Caco-2 (cell line): ENCODE measurements around the gene TFB1M. TPM values are rescaled to one million over a fixed set of nuclear protein-coding genes. Genes with fewer than 3 reads are reported as not detected.

Experiments used
- BruUV-seq: library from RNA; stranded (reverse); fragments of 400-500 nt; replicated peaks from 2 replicates; lab custom pipeline; 2021; lab: Mats Ljungman, UMichigan
- CTCF ChIA-PET: fragments of 300-600 bp; sonication (Branson Sonifier 250); formaldehyde crosslinking; loops from one replicate; lab custom pipeline; 2022; ENCODE audit warnings: antibody characterized with exemption; lab: Charles Lee
- POLR2A ChIA-PET: fragments of 300-600 bp; sonication (Branson Sonifier 250); formaldehyde crosslinking; loops from one replicate; lab custom pipeline; 2022; ENCODE audit warnings: antibody characterized with exemption; lab: Charles Lee
- DNase-seq, 2 experiments: peaks; one replicate each; pipeline versions ENCODE4 v3.0.0 to v3.0.0-alpha.2; 2020 to 2022
- H3K27me3 ChIP-seq: replicated peaks from 2 replicates; pipeline ENCODE4 v1.6.0; 2011; ENCODE audit warnings: low read length; ENCODE audit not compliant: control insufficient read depth, insufficient read depth
- H3K36me3 ChIP-seq: 2 replicates; pipeline ENCODE4 v1.5.1; 2011; ENCODE audit warnings: low read length; ENCODE audit not compliant: control insufficient read depth, insufficient read depth
- H3K4me1 ChIP-seq: fragments of 250-450 bp; sonication (Bioruptor Pico); 2 replicates; pipeline ENCODE4 v1.5.1; 2020; ENCODE audit warnings: mild to moderate bottlenecking
- H3K4me3 ChIP-seq: 2 replicates; pipeline ENCODE4 v1.5.1; 2011; ENCODE audit warnings: low read depth, mild to moderate bottlenecking, control low read depth, low read length
- H3K9me3 ChIP-seq: fragments of 250-450 bp; sonication (Bioruptor Pico); 2 replicates; pipeline ENCODE4 v1.5.1; 2020; ENCODE audit warnings: mild to moderate bottlenecking, moderate library complexity
- H3K27ac Mint-ChIP-seq: one replicate; pipeline ENCODE4 v1.8.0; 2022; ENCODE audit warnings: mixed read lengths; ENCODE audit not compliant: unreplicated experiment
- H3K27me3 Mint-ChIP-seq: one replicate; pipeline ENCODE4 v1.8.0; 2022; ENCODE audit warnings: mixed read lengths; ENCODE audit not compliant: insufficient read depth, unreplicated experiment
- H3K36me3 Mint-ChIP-seq: one replicate; pipeline ENCODE4 v1.8.0; 2022; ENCODE audit warnings: mild to moderate bottlenecking, mixed read lengths; ENCODE audit not compliant: insufficient read depth, unreplicated experiment
- H3K4me1 Mint-ChIP-seq: one replicate; pipeline ENCODE4 v1.8.0; 2022; ENCODE audit warnings: low read depth, mixed read lengths; ENCODE audit not compliant: unreplicated experiment
- H3K4me3 Mint-ChIP-seq: one replicate; pipeline ENCODE4 v1.8.0; 2022; ENCODE audit warnings: mild to moderate bottlenecking, moderate library complexity, mixed read lengths; ENCODE audit not compliant: unreplicated experiment
- H3K9me3 Mint-ChIP-seq: one replicate; pipeline ENCODE4 v1.8.0; 2022; ENCODE audit warnings: mixed read lengths; ENCODE audit not compliant: unreplicated experiment
- CTCF ChIP-seq, 2 experiments: fragments of 200-600 bp in 1 of 2; IDR thresholded peaks; 1 replicate in 1 of 2; 2 replicates in 1 of 2; pipeline versions ENCODE4 v1.5.1 to v1.8.0; 2011 to 2022; ENCODE audit warnings: antibody characterized with exemption in 1 of 2, control low read depth in 1 of 2, inconsistent platforms in 1 of 2, low read depth in 1 of 2, low read length in 1 of 2, mild to moderate bottlenecking in 1 of 2, moderate library complexity in 1 of 2; ENCODE audit not compliant: insufficient read depth in 1 of 2, severe bottlenecking in 1 of 2, unreplicated experiment in 1 of 2
- intact Hi-C: fragments of 100-400 bp; cut with micrococcal nuclease; formaldehyde crosslinking; loops from one replicate; pipeline ENCODE4 v1.10.0; 2022; ENCODE audit not compliant: unreplicated experiment
- total RNA-seq: library from RNA; stranded (reverse); gene quantifications from 2 replicates; pipeline ENCODE4 v1.2.3, GENCODE V29; 2022

The TFB1M gene
- total RNA-seq, 1 experiment from 2014 or later, result 35.7 TPM

- H3K4me3 Mint-ChIP-seq, result no peak overlapping the region
- peaks cover 12% of the 10 kb centered on the region for H3K4me1 Mint-ChIP-seq
- Histone ChIP-seq H3K4me1 (no peaks in the 10 kb centered on the region), H3K9me3 (no peaks in the 10 kb centered on the region), H3K27me3 (no peaks in the 10 kb centered on the region), H3K36me3 (no peaks in the 10 kb centered on the region), H3K4me3 (no peak overlapping the region)
- no peak overlapping the region for H3K27ac Mint-ChIP-seq
- ChIA-PET POLR2A (no interaction called here), CTCF (no interaction called here)
- no peaks in the 10 kb centered on the region for H3K36me3 Mint-ChIP-seq
- TF ChIP-seq CTCF (IDR thresholded peaks at IDR 0.05; ENCODE audit: insufficient read depth in 1 of 2, low read depth in 1 of 2, low read length in 1 of 2, severe bottlenecking in 1 of 2, unreplicated experiment in 1 of 2), result no peak
- no TSS peak for BruUV-seq
- no peaks in the 10 kb centered on the region for H3K27me3 Mint-ChIP-seq
- intact Hi-C loops, result no loop called here
- DNase-seq, result no peak
- no peaks in the 10 kb centered on the region for H3K9me3 Mint-ChIP-seq
Measured at GRCh38 chr6:155216312-155217046, 97.8 kb downstream of the TFB1M start.

- H3K27me3 Mint-ChIP-seq, result no peaks in the 10 kb centered on the region
- no peak for TF ChIP-seq CTCF (IDR thresholded peaks at IDR 0.05; ENCODE audit: insufficient read depth in 1 of 2, low read depth in 1 of 2, low read length in 1 of 2, severe bottlenecking in 1 of 2, unreplicated experiment in 1 of 2)
- H3K9me3 ChIP-seq, result no peaks in the 10 kb centered on the region
- H3K4me3 ChIP-seq, result no peak overlapping the region
- no peak overlapping the region for H3K27ac Mint-ChIP-seq
- BruUV-seq, result no TSS peak
- H3K36me3 Mint-ChIP-seq, result no peaks in the 10 kb centered on the region
- no peaks in the 10 kb centered on the region for H3K4me1 ChIP-seq
- no peak overlapping the region for H3K4me3 Mint-ChIP-seq
- POLR2A ChIA-PET, result no interaction called here
- H3K4me1 Mint-ChIP-seq, result peaks cover 8% of the 10 kb centered on the region
- CTCF ChIA-PET, result no interaction called here
- H3K9me3 Mint-ChIP-seq, result no peaks in the 10 kb centered on the region
- DNase-seq, result no peak
- no peaks in the 10 kb centered on the region for H3K36me3 ChIP-seq
- no peaks in the 10 kb centered on the region for H3K27me3 ChIP-seq
- intact Hi-C loops, result no loop called here
Measured at GRCh38 chr6:155215906-155216305, 98.4 kb downstream of the TFB1M start.

GRCh38 chr6:155213611-155214372, 100.5 kb downstream of the TFB1M start:
- Histone ChIP-seq H3K9me3 (no peaks in the 10 kb centered on the region), H3K27me3 (no peaks in the 10 kb centered on the region), H3K36me3 (no peaks in the 10 kb centered on the region), H3K4me3 (no peak overlapping the region), H3K4me1 (no peaks in the 10 kb centered on the region)
- H3K9me3 Mint-ChIP-seq, result no peaks in the 10 kb centered on the region
- ChIA-PET CTCF (no interaction called here), POLR2A (no interaction called here)
- no peak for DNase-seq
- H3K27me3 Mint-ChIP-seq, result no peaks in the 10 kb centered on the region
- intact Hi-C loops, result no loop called here
- no peak for TF ChIP-seq CTCF (IDR thresholded peaks at IDR 0.05; ENCODE audit: insufficient read depth in 1 of 2, low read depth in 1 of 2, low read length in 1 of 2, severe bottlenecking in 1 of 2, unreplicated experiment in 1 of 2)
- no peak overlapping the region for H3K4me3 Mint-ChIP-seq
- H3K27ac Mint-ChIP-seq, result peak overlapping the region; percentile 3
- peaks cover 6% of the 10 kb centered on the region for H3K4me1 Mint-ChIP-seq
- H3K36me3 Mint-ChIP-seq, result no peaks in the 10 kb centered on the region
- BruUV-seq, result no TSS peak
